Fibroblast of skin of abdomen (primary cell): ENCODE measurements around the gene L3MBTL4. TPM values are rescaled to one million over a fixed set of nuclear protein-coding genes. Genes with fewer than 3 reads are reported as not detected.
"Not testable (repeated sequence)": the region's sequence is repeated elsewhere in the genome, so short reads cannot be mapped to it uniquely, and the experiment has no call there.

ENCODE experiments used
- DNase-seq: peaks from one replicate; pipeline ENCODE4 v3.0.0-alpha.2; 2013
- polyA plus RNA-seq, 2 experiments: library from polyadenylated mRNA; unstranded; fragments of 120-200 nt; gene quantifications; one replicate each; pipeline ENCODE4 v1.2.1, GENCODE V29; 2013; ENCODE audit not compliant: insufficient read length in 2 of 2

L3MBTL4 gene
- 0.10 TPM for polyA plus RNA-seq (2013, experiment 1 of 2; ENCODE audit: insufficient read length)
- polyA plus RNA-seq (2013, experiment 2 of 2; ENCODE audit: insufficient read length): 0.12 TPM

- no peak for DNase-seq
Observed at GRCh38 chr18:6414723-6415417, at the start of gene L3MBTL4. Gene L3MBTL4, minus strand, starts transcription at chr18:6414911. Its CDS starts 103,286 bp downstream, at chr18:6311625.

GRCh38 chr18:6452194-6452593 lies 37.5 kb upstream of the L3MBTL4 start:
- no peak for DNase-seq

DNA sequence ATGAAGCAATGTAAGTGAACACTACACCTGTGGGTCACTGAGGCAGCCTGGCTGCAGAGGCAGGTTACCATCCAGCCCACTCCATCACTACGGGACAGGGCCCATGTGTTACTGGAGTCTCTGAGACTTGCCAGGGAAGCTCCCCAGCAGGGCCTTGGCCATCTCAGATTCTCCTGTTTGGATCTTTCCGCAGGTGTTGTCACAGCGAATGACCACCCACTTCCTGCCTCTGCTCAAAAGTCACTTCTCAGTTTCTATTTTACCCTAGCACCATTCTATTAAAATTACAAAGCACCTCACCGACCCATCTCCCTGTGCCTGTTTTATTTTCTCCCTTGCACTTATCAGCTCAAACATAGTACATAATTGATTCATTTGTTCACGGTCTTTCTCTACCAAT lies 34.5 kb upstream of the L3MBTL4 start:
- DNase-seq: no peak

DNA sequence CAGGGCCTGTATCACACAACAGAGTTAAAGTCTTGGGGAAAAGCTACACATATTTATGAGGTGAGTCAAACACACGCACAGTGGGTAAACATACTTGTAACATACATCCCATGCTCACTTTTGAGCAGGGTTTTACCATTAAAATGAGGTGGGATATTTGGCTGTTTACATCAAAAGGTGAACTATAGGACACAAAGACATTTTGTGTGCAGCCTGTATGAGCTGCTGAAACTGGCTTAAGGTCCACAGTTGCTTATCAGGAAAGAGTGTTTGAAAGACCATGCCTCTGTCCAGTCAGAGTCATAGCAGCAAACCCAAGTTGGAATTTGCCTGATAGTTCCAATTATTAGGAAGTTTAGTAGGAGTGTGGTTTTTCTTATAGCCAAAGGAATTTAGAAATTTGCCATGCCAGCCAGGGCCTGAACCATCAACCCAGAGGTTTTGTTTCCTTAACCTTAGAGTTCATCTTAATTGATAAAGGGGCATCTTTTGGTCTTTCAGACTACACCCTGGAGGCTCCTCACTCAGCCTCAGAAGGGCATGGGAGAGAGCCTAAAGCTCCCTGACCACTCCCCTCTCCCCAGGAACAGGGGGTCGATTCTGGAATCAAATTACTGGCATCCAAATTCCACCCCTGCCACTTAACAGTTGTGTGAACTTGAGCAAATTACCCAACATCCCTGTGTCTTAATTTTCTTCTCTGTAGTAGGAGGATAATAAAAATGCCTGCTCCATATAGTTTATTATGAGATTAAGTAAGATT lies 29.9 kb upstream of the L3MBTL4 start:
- DNase-seq: peak; percentile 1

- DNase-seq: no peak
Observed at GRCh38 chr18:6441200-6441599, 26.5 kb upstream of the L3MBTL4 start.

GRCh38 chr18:6437937-6438818 lies 23.5 kb upstream of the L3MBTL4 start:
- no peak for DNase-seq

GRCh38 chr18:6435731-6436130 lies 21.0 kb upstream of the L3MBTL4 start:
- DNase-seq: no peak

GRCh38 chr18:6434987-6435709 lies 20.4 kb upstream of the L3MBTL4 start:
- no peak for DNase-seq

DNA sequence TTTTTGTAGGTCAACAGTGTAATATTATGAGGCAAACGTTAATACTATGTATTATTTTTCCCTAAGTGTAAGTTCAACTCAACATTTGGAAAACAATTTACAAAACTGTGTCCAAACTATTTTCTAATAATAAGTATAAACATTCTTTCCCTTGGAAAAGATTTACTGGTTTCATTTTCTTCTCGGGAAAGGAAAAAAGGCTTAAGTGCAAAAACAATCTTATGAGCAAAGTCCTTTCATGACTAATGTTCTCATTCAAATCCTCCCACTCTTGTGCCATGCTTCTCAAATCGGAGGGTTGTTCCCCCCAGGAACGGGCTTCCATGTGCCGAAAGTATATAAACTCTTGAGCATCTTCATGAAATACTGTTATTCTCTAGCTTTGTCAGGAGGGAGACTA lies 19.8 kb upstream of the L3MBTL4 start:
- DNase-seq: no peak

DNA sequence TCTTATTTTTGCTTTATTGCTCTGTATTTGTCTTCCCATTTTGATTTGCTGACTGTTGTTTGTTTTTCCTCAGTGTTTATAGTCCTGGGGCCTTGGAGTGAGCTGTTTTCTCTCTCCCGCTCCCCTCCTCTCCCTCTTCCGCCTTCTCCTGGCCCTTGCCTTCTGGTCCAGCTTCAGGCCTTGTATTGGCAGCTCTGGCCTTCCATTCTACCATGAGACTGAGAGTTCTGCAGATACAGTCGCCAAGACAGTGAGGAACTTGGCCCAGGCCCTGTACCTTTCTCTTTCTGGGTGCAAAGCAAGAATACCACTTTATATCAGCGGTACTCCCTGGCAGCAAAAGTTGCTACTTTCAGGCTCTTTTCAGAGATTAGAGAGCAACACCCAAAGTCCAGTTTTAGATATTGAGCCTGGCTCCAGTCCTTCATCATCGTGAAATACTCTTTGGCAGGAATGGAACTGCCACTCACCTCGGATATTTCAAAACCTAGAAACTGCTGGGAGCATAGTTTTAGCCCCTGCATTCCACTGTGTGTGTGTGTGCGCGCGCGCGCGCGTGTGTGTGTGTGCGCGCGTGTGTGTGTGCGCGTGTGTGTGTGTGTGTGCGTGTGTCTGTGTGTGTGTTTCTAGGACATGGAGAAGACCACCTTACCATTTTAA lies 17.1 kb upstream of the L3MBTL4 start:
- no peak for DNase-seq

DNA sequence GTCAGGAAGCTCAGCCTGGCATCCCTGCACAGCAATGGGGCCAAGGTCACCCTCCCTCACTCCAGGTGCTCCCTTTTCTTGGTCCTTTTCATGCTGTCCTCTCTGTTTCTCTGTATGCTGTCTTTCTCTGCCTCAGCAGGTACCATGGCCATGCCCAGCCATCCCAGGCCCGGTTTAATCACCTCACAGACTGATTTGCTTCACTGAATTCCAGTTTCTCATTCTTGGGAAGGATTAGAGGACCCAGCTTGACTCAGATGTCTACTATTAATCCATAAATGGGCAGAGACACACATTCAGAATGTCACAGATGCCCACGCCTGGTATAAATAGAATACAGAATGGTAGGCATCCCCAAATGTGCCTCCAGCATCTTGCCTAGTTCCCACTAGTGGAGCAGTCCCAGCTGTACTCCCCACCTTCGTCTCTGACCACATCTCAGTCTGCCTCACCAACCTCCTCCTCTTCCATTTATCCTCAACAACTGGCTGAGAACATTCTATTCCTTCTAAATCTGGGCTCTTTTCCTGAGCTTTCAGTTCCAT lies 14.2 kb upstream of the L3MBTL4 start:
- no peak for DNase-seq

- no peak for DNase-seq
Observed at GRCh38 chr18:6427286-6427685, 12.6 kb upstream of the L3MBTL4 start.

- no peak for DNase-seq
Observed at GRCh38 chr18:6423289-6423688, 8.6 kb upstream of the L3MBTL4 start.

DNA sequence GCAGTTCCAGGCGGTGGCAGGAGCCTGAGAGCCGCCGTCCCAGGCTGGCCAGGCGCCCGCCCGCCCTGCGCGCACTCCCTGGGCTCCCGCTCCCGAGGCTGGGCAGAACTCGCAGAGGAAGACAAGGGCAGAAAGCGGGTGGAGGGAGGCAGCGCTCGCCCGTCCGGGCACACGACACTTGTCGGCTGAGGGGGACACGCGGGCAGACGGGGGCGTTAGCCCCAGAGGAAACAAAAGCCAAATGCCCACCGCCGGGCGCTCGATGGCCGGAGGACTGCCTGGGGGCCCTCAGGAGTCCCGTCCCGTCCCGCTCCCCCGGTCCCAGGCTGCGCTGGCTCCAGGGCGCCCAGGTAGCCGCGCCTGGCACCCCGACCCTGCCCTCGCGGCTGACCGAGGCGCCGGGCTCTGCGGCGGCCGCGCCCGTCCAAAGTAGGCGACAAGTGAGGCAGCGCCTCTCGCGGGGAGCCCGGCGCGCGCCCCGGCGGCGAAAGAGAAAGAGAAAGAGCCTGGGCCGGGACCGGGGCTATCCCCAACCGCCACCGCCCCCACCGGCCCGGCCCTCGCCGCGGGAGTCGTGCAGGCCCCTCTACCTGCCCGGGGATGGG lies 491 bp downstream of the L3MBTL4 start:
- peak; percentile 18 for DNase-seq

GRCh38 chr18:6413579-6414117 lies 1.1 kb downstream of the L3MBTL4 start:
- DNase-seq: no peak

DNA sequence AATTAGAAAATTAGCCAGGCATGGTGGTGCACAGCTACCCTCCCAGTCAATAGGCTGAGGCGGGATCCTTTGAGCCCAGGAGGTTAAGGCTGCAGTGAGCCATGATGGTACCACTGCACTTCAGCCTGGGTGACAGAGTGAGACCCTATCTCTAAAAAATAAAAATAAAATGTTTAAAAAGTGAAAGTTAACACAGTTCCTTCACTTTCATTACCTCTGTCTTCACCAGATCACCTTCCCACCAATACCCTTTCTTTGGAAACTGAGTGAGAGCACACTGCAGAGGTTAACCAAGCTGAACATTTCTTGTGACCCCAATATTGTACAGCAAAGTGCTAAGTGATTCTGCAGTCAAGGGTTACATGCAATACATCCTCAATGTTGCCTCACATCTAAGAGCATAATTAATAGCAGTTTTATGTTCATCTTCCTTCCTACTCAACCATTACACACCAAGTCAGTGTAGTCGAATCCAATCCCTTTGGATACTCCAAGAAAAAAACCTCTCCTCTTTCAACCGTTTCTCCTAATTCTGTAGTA lies 1.7 kb downstream of the L3MBTL4 start:
- no peak for DNase-seq

DNA sequence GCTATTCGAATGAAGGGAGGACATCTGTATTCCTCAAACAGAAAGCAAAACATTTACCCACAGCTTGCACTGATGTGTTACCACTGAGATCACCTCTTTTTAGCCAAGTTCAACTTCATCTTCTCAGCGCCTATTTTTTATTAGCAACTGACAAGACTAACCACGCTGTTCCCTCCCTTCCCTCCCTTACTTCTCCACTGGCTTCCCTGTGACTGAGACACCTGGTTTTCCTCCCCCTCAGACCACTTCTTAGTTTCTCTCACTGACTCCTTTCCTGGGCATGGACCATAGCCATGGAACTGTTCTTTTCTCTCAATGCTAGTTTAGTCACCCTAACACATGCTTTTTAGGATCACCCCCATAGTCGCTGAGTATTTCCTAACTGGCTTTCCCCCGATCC lies 3.3 kb downstream of the L3MBTL4 start:
- no peak for DNase-seq

- no peak for DNase-seq
Observed at GRCh38 chr18:6409933-6410332, 4.8 kb downstream of the L3MBTL4 start.

DNA sequence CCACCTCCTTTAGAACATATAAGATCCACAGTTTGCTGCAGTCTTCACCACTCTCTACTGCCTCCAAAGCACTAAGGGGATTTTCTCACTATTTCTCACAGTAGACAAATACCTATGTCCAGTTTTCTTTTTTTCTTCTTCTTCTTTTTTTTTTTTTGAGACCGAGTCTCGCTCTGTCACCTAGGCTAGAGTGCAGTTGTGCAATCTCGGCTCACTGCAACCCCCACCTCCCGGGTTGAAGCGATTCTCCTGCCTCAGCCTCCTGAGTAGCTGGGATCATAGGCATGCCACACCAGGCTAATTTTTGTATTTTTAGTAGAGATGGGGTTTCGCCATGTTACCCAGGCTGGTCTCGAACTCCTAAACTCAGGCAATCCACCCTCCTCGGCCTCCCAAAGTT lies 6.2 kb downstream of the L3MBTL4 start:
- DNase-seq: not testable (repeated sequence)

DNA sequence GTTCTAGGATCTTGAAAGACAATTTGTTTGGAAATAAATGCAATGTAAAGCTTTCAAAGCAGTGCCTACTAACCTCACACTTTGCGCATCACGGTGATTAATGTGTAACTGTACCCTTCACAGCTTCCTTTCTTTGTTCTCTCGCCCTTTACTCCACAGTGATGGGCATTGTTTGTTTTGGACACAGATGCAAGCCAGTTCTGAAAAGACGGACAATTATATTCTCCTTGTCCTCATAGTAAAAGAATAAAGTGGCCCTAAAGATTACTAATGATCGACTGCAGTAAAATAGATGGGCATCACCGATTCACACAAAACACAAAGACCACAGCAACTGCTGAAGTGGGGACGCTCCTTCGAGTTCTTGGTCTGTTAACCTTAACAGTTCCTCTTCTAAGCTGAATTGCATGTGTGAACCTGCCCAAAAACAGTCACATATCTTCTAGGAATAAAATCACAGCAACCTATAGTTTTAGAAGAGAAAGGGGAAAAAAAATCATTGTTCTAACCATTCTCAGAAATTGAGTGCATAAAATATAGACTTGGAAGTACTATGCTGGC lies 7.7 kb downstream of the L3MBTL4 start:
- DNase-seq: no peak
